HG03064 (cell line): ENCODE results near the gene INIP.
A peak's percentile ranks its signal among the peaks of the same experiment; 100 is the strongest.
"Not testable (repeated sequence)": the region's sequence is repeated elsewhere in the genome, so short reads cannot be mapped to it uniquely, and the experiment has no call there.

Experiments
- ATAC-seq: cut with Tn5 transposase; IDR thresholded peaks from one replicate; pipeline ENCODE4 v1.9.1; 2021; ENCODE audit warnings: low read depth; ENCODE audit not compliant: unreplicated experiment

The INIP gene

GRCh38 chr9:112743216-112743836, 25.4 kb upstream of the INIP start:
- ATAC-seq, result no peak

- ATAC-seq, result no peak
Observed at GRCh38 chr9:112734892-112735291, 17.0 kb upstream of the INIP start.

GRCh38 chr9:112731971-112732370, 14.1 kb upstream of the INIP start:
- ATAC-seq, result no peak

- no peak for ATAC-seq
Observed at GRCh38 chr9:112728401-112728800, 10.5 kb upstream of the INIP start.

GRCh38 chr9:112726428-112726827, 8.5 kb upstream of the INIP start:
- ATAC-seq, result no peak

- ATAC-seq, result no peak
Observed at GRCh38 chr9:112725961-112726360, 8.0 kb upstream of the INIP start.

- ATAC-seq, result not testable (repeated sequence)
Observed at GRCh38 chr9:112722749-112723148, 4.8 kb upstream of the INIP start.

- no peak for ATAC-seq
Observed at GRCh38 chr9:112720113-112720780, 2.3 kb upstream of the INIP start.

- ATAC-seq, result no peak
Observed at GRCh38 chr9:112719696-112720095, 1.8 kb upstream of the INIP start.

- ATAC-seq, result no peak
Observed at GRCh38 chr9:112719241-112719691, 1.3 kb upstream of the INIP start.

GRCh38 chr9:112712678-112713077, 5.2 kb downstream of the INIP start:
- no peak for ATAC-seq

- no peak for ATAC-seq
Observed at GRCh38 chr9:112711050-112711689, 6.7 kb downstream of the INIP start.

- no peak for ATAC-seq
Observed at GRCh38 chr9:112705768-112706427, 12.0 kb downstream of the INIP start.

- no peak for ATAC-seq
Observed at GRCh38 chr9:112703304-112703703, 14.6 kb downstream of the INIP start.

GRCh38 chr9:112700085-112700484, 17.8 kb downstream of the INIP start:
- no peak for ATAC-seq

- peak; percentile 76 for ATAC-seq
Observed at GRCh38 chr9:112699230-112699629, 18.7 kb downstream of the INIP start.

- ATAC-seq, result no peak
Observed at GRCh38 chr9:112696461-112696860, 21.5 kb downstream of the INIP start.

GRCh38 chr9:112694706-112695555, 23.0 kb downstream of the INIP start:
- ATAC-seq, result no peak

- no peak for ATAC-seq
Observed at GRCh38 chr9:112689161-112689740, 28.7 kb downstream of the INIP start.
